IMR-90 (cell line): Measurements from ENCODE around the gene ZSWIM8.
A peak's percentile ranks its signal among the peaks of the same experiment; 100 is the strongest.

ENCODE experiments used
- CEBPB ChIP-seq: IDR thresholded peaks from 2 replicates; pipeline ENCODE4 v1.6.1; 2012; ENCODE audit warnings: low read depth, low read length, improper control_type of control experiment
- CTCF ChIP-seq: conservative IDR thresholded peaks from 2 replicates; pipeline ENCODE4 v1.5.1; 2012; ENCODE audit warnings: mild to moderate bottlenecking, low read depth, low read length, improper control_type of control experiment
- MAZ ChIP-seq: IDR thresholded peaks from 2 replicates; pipeline ENCODE4 v1.6.1; 2012; ENCODE audit warnings: low read depth, mild to moderate bottlenecking, low read length, improper control_type of control experiment, moderate library complexity, borderline replicate concordance
- POLR2A ChIP-seq: IDR thresholded peaks from 2 replicates; pipeline ENCODE4 v1.6.1; 2012; ENCODE audit warnings: mild to moderate bottlenecking, low read depth, low read length
- RAD21 ChIP-seq: IDR thresholded peaks from 2 replicates; pipeline ENCODE4 v1.6.1; 2012; ENCODE audit warnings: low read length, improper control_type of control experiment
- SMC3 ChIP-seq: fragments of 150-350 bp; IDR thresholded peaks from 2 replicates; pipeline ENCODE4 v1.6.1; 2016; ENCODE audit warnings: low read depth, mild to moderate bottlenecking, antibody characterized with exemption, low read length, moderate library complexity

GRCh38 chr10:73772281-73773151 lies 12.9 kb upstream of the ZSWIM8 start:
- 0 out of 2 replicates have a peak, but pooled peaks have one; percentile 9 for TF ChIP-seq CTCF
- peak; percentile 61; the same call in 1 of the 2 replicates for TF ChIP-seq POLR2A
- TF ChIP-seq RAD21: no peak; the same call in 1 of the 2 replicates
- peak; percentile 81; the same call in 1 of the 2 replicates for TF ChIP-seq MAZ
- no peak for TF ChIP-seq CEBPB
- no peak for TF ChIP-seq SMC3
